Common myeloid progenitor, CD34-positive (primary cell): ENCODE results near the gene MYLK2.
A peak's percentile ranks its signal among the peaks of the same experiment; 100 is the strongest.

Source experiments
- CTCF ChIA-PET: fragments of 350-600 bp; sonication (Branson Sonifier 250); formaldehyde crosslinking; loops from one replicate; lab custom pipeline; 2021; ENCODE audit warnings: antibody characterized with exemption; lab: Charles Lee
- POLR2A ChIA-PET: fragments of 350-600 bp; sonication (Branson Sonifier 250); formaldehyde crosslinking; loops from one replicate; lab custom pipeline; 2021; ENCODE audit warnings: antibody characterized with exemption; lab: Charles Lee
- DNase-seq, 3 donors: peaks; one replicate each; pipeline versions ENCODE4 v3.0.0 to v3.0.0-alpha.2; 2013
- H3K27ac ChIP-seq, 2 experiments: 1 replicate in 1 of 2; 2 replicates in 1 of 2; pipeline ENCODE4 v1.7.0; 2013; ENCODE audit warnings: inconsistent platforms in 2 of 2, low read length in 2 of 2, mild to moderate bottlenecking in 2 of 2, low read depth in 1 of 2, moderate library complexity in 1 of 2; ENCODE audit not compliant: severe bottlenecking in 2 of 2, insufficient read depth in 1 of 2, poor library complexity in 1 of 2
- H3K27me3 ChIP-seq, 5 experiments: replicated peaks in 2 of 5; 1 replicate in 3 of 5; 2 replicates in 2 of 5; pipeline versions ENCODE4 v1.6.1 to v1.7.0; 2013; ENCODE audit warnings: low read length in 4 of 5, mild to moderate bottlenecking in 2 of 5, moderate library complexity in 2 of 5, inconsistent platforms in 1 of 5; ENCODE audit not compliant: insufficient read depth in 5 of 5, control insufficient read depth in 4 of 5
- H3K36me3 ChIP-seq, 4 experiments: 1 replicate in 2 of 4; 2 replicates in 2 of 4; pipeline versions ENCODE4 v1.6.1 to v1.7.0; 2013; ENCODE audit warnings: low read length in 3 of 4, control low read depth in 1 of 4, mild to moderate bottlenecking in 1 of 4; ENCODE audit not compliant: control insufficient read depth in 4 of 4, insufficient read depth in 4 of 4
- H3K4me1 ChIP-seq, 4 experiments: 1 replicate in 3 of 4; 2 replicates in 1 of 4; pipeline versions ENCODE4 v1.6.1 to v1.7.1; 2013; ENCODE audit warnings: low read length in 3 of 4, mild to moderate bottlenecking in 3 of 4, control low read depth in 1 of 4, inconsistent platforms in 1 of 4, moderate library complexity in 1 of 4; ENCODE audit not compliant: control insufficient read depth in 4 of 4, insufficient read depth in 4 of 4; ENCODE audit errors: control extremely low read depth in 1 of 4
- H3K4me3 ChIP-seq, 7 experiments: 1 replicate in 4 of 7; 2 replicates in 3 of 7; pipeline versions ENCODE4 v1.5.1 to v1.7.0; 2013; ENCODE audit warnings: mild to moderate bottlenecking in 7 of 7, low read length in 6 of 7, moderate library complexity in 6 of 7, inconsistent platforms in 2 of 7, low read depth in 2 of 7, control low read depth in 1 of 7; ENCODE audit not compliant: insufficient read depth in 4 of 7, control insufficient read depth in 1 of 7; ENCODE audit errors: extremely low read depth in 1 of 7
- H3K9me3 ChIP-seq, 5 experiments: 1 replicate in 4 of 5; 2 replicates in 1 of 5; pipeline versions ENCODE4 v1.6.1 to v1.7.1; 2013; ENCODE audit warnings: low read length in 4 of 5, mild to moderate bottlenecking in 2 of 5, inconsistent platforms in 1 of 5, low read depth in 1 of 5, moderate library complexity in 1 of 5; ENCODE audit not compliant: control insufficient read depth in 4 of 5, insufficient read depth in 2 of 5; ENCODE audit errors: control extremely low read depth in 1 of 5
- WGBS: methylation state at CpG from one replicate; pipeline ENCODE4 v1.1.5; 2013; ENCODE audit not compliant: insufficient coverage; 5-methylcytosine and 5-hydroxymethylcytosine counted together

MYLK2 gene

GRCh38 chr20:31859998-31860380, 40.8 kb downstream of the MYLK2 start:
- ChIA-PET POLR2A (no interaction called here), CTCF (interaction anchor here (0.8 to 2.2 kb wide), 8 partner anchors 8 to 170 kb away, joined by 3 to 9 read pairs (median 4); partner anchors contain the start of gene PDRG1)
- H3K4me3 ChIP-seq: peak overlapping the region in 1 of 7 experiments; percentile 9
- peaks cover 0 to 46% (median 24%) of the 10 kb centered on the region in 4 experiments for H3K4me1 ChIP-seq
- no peak overlapping the region for H3K27ac ChIP-seq
- WGBS: 68% methylated on average over 4 of the region's 7 CpGs
- no peaks in the 10 kb centered on the region for H3K36me3 ChIP-seq
- peaks cover 0 to 18% (median 3%) of the 10 kb centered on the region in 5 experiments for H3K27me3 ChIP-seq
- H3K9me3 ChIP-seq: no peaks in the 10 kb centered on the region
- no peak for DNase-seq

DNA sequence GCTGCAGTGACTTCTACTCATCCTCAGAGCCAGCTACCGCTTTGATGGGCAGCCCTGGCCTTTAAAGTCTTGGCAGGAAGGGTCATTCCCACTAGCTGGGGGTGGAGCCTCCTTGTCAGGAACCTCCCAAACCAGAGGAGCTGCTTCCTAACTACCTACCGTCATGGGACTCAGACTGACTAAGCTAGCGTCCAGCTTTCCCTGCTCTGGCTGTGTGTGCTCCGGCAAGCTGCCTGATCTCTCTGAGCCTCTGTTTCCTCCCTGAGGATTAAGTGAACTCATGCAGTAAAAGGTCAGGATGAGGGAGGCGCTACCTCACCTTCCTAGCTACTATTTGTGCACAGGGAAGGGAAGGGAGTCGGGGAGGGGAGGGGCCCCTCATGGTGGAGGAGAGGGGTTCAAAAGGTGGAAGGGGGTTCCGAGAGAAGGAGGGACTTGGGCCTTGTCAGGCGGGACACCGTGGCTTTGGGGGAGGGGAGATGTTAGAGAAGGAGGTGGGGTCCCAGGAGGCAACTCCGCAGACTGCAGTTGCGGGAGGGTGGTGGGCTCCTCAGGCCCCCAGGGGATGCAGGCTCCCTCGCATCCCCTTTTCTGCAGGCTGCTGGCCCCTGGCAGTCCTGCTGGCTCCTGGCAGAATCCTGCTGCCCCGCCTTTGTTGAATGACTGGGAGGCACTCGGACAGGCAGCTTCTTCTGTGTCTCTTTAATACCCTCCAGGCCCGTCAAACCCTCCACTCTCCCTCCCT, 41.4 kb downstream of the MYLK2 start:
- H3K27me3 ChIP-seq: peaks cover 0 to 18% (median 3%) of the 10 kb centered on the region in 5 experiments
- H3K9me3 ChIP-seq: no peaks in the 10 kb centered on the region
- peak overlapping the region in 6 of 7 experiments; percentile 50 to 81 (median 64) for H3K4me3 ChIP-seq
- DNase-seq: no peak
- CTCF ChIA-PET: interaction anchor here (0.8 to 2.2 kb wide), 8 partner anchors 8 to 170 kb away, joined by 3 to 9 read pairs (median 4); partner anchors contain the start of gene PDRG1
- peaks cover 0 to 42% (median 24%) of the 10 kb centered on the region in 4 experiments for H3K4me1 ChIP-seq
- POLR2A ChIA-PET: no interaction called here
- 50% methylated on average over 14 of the region's 15 CpGs for WGBS
- no peaks in the 10 kb centered on the region for H3K36me3 ChIP-seq
- no peak overlapping the region for H3K27ac ChIP-seq

DNA sequence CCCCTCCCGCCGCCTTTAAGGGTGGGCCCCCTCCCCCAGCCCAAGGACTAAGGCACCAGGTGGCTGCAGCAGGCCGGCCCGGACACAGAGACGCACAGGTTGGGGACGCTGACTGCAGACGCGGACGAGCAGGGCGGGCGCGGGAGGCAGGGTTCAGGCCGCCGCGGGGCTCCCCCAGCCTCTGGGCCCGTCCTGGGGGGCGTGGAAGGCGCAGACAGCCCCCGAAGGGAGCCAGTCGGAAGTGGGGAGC, 41.9 kb downstream of the MYLK2 start:
- H3K4me3 ChIP-seq: peak overlapping the region; percentile 34 to 81 (median 63)
- no peaks in the 10 kb centered on the region for H3K36me3 ChIP-seq
- H3K27me3 ChIP-seq: peaks cover 0 to 18% (median 3%) of the 10 kb centered on the region in 5 experiments
- WGBS: 0% methylated on average over 6 of the region's 20 CpGs
- no peak for DNase-seq
- no peaks in the 10 kb centered on the region for H3K9me3 ChIP-seq
- CTCF ChIA-PET: interaction anchor here (1.1 kb wide), 1 partner anchor 52 kb away, joined by 3 read pairs; no protein-coding TSS in a partner anchor
- peaks cover 0 to 42% (median 24%) of the 10 kb centered on the region in 4 experiments for H3K4me1 ChIP-seq
- POLR2A ChIA-PET: no interaction called here
- no peak overlapping the region for H3K27ac ChIP-seq

GRCh38 chr20:31861385-31862156, 42.4 kb downstream of the MYLK2 start:
- Histone ChIP-seq H3K9me3 (no peaks in the 10 kb centered on the region), H3K36me3 (no peaks in the 10 kb centered on the region), H3K4me3 (peak overlapping the region; percentile 34 to 81 (median 63)), H3K27me3 (peaks cover 0 to 18% (median 3%) of the 10 kb centered on the region in 5 experiments), H3K4me1 (peaks cover 0 to 42% (median 24%) of the 10 kb centered on the region in 4 experiments), H3K27ac (no peak overlapping the region)
- ChIA-PET POLR2A (interaction anchor here (0.7 kb wide), 1 partner anchor 42 kb away, joined by 3 read pairs; no protein-coding TSS in a partner anchor), CTCF (no interaction called here)
- WGBS: 7% methylated on average over 32 of the region's 60 CpGs
- peak; percentile 83 to 88 (median 88) for DNase-seq

GRCh38 chr20:31862157-31862470, 43.0 kb downstream of the MYLK2 start:
- H3K27me3 ChIP-seq: peaks cover 0 to 18% (median 3%) of the 10 kb centered on the region in 5 experiments
- H3K4me3 ChIP-seq: peak overlapping the region in 1 of 7 experiments; percentile 12
- ChIA-PET CTCF (no interaction called here), POLR2A (interaction anchor here (0.7 kb wide), 1 partner anchor 42 kb away, joined by 3 read pairs; no protein-coding TSS in a partner anchor)
- no peaks in the 10 kb centered on the region for H3K9me3 ChIP-seq
- no peak overlapping the region for H3K27ac ChIP-seq
- no peak for DNase-seq
- no peaks in the 10 kb centered on the region for H3K36me3 ChIP-seq
- 100% methylated on average over 4 of the region's 5 CpGs for WGBS
- H3K4me1 ChIP-seq: peaks cover 0 to 38% (median 24%) of the 10 kb centered on the region in 4 experiments

- ChIA-PET POLR2A (no interaction called here), CTCF (interaction anchor here (2.6 kb wide), 1 partner anchor 10 kb away, joined by 7 read pairs; no protein-coding TSS in a partner anchor)
- H3K4me1 ChIP-seq: peaks cover 0 to 38% (median 24%) of the 10 kb centered on the region in 4 experiments
- H3K27ac ChIP-seq: no peak overlapping the region
- no peaks in the 10 kb centered on the region for H3K9me3 ChIP-seq
- no peaks in the 10 kb centered on the region for H3K36me3 ChIP-seq
- no peak for DNase-seq
- no peak overlapping the region for H3K4me3 ChIP-seq
- WGBS: 94% methylated on average over 8 of the region's 8 CpGs
- H3K27me3 ChIP-seq: peaks cover 0 to 18% (median 3%) of the 10 kb centered on the region in 5 experiments
Measured at GRCh38 chr20:31862506-31862905, 43.4 kb downstream of the MYLK2 start.
